ENCODE measurements around the gene FGF21.

Gene FGF21

GRCh38 chr19:48794291-48794690 is 39.0 kb downstream of the FGF21 start:
- ATAC-seq = no peak

- ATAC-seq = peak; percentile 99
Observed at GRCh38 chr19:48795055-48795684, 39.8 kb downstream of the FGF21 start.

- ATAC-seq = no peak
Observed at GRCh38 chr19:48795685-48796070, 40.4 kb downstream of the FGF21 start.

- ATAC-seq = no peak
Observed at GRCh38 chr19:48796298-48797083, 41.2 kb downstream of the FGF21 start.

GRCh38 chr19:48797103-48797502 is 41.8 kb downstream of the FGF21 start:
- no peak for ATAC-seq

- ATAC-seq = no peak
Observed at GRCh38 chr19:48798937-48799336, 43.6 kb downstream of the FGF21 start.

- ATAC-seq = no peak
Observed at GRCh38 chr19:48799358-48800300, 44.3 kb downstream of the FGF21 start.

- no peak for ATAC-seq
Observed at GRCh38 chr19:48802623-48803022, 47.3 kb downstream of the FGF21 start.

- ATAC-seq = no peak
Observed at GRCh38 chr19:48804496-48804895, 49.2 kb downstream of the FGF21 start.

- ATAC-seq = no peak
Observed at GRCh38 chr19:48805452-48805851, 50.1 kb downstream of the FGF21 start.

- ATAC-seq = peak in 1 of 2 donors; percentile 47
Observed at GRCh38 chr19:48806518-48806817, 51.1 kb downstream of the FGF21 start.

GRCh38 chr19:48806818-48807589 is 51.7 kb downstream of the FGF21 start:
- ATAC-seq = peak in 1 of 2 donors; percentile 36

- no peak for ATAC-seq
Observed at GRCh38 chr19:48807590-48808308, 52.4 kb downstream of the FGF21 start.
